Muscle of arm (tissue), 12 donors: ENCODE measurements around the gene NCOA3. TPM values are rescaled to one million over a fixed set of nuclear protein-coding genes. Genes with fewer than 3 reads are reported as not detected.

Source experiments
- DNase-seq: peaks from one replicate; pipeline ENCODE4 v3.0.0-alpha.2; 2013
- polyA plus RNA-seq, 12 donors: library from polyadenylated mRNA; unstranded; fragments of 120-200 nt; gene quantifications; one replicate each; pipeline ENCODE4 v1.2.1, GENCODE V29; 2013; ENCODE audit not compliant: insufficient read length in 12 of 12

The NCOA3 gene
- polyA plus RNA-seq, 12 donors: 12.4 to 26.2 (median 15.2) TPM; not detected in 1

- no peak for DNase-seq
Observed at GRCh38 chr20:47678536-47678935, 176.8 kb downstream of the NCOA3 start.

DNA sequence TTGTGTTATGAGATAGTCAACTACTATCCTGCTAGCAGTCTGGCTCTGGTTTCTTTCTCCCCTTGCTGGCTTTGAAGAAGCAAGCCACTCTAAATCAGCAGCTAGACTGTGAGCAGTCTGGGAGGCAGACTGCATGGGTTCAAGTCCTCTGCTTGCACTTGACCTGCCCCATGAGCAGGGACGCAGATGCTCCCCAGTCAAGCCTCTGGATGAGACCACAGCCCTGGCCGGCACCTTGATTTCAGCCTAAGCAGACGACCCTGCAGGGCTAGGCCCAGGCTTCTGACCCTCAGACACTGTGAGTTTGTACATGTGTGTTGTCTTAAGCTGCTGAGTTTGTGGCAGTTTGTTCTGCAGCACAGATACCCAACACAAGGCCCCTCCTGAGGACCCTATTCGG lies 177.8 kb downstream of the NCOA3 start:
- DNase-seq: no peak

- DNase-seq: no peak
Observed at GRCh38 chr20:47680804-47681529, 179.3 kb downstream of the NCOA3 start.

GRCh38 chr20:47682028-47682783 lies 180.5 kb downstream of the NCOA3 start:
- DNase-seq: peak; percentile 66

- no peak for DNase-seq
Observed at GRCh38 chr20:47682916-47683315, 181.2 kb downstream of the NCOA3 start.

- no peak for DNase-seq
Observed at GRCh38 chr20:47684306-47685080, 182.8 kb downstream of the NCOA3 start.

- DNase-seq: peak; percentile 69
Observed at GRCh38 chr20:47686545-47686944, 184.9 kb downstream of the NCOA3 start.

GRCh38 chr20:47687095-47687987 lies 185.7 kb downstream of the NCOA3 start:
- DNase-seq: no peak

DNA sequence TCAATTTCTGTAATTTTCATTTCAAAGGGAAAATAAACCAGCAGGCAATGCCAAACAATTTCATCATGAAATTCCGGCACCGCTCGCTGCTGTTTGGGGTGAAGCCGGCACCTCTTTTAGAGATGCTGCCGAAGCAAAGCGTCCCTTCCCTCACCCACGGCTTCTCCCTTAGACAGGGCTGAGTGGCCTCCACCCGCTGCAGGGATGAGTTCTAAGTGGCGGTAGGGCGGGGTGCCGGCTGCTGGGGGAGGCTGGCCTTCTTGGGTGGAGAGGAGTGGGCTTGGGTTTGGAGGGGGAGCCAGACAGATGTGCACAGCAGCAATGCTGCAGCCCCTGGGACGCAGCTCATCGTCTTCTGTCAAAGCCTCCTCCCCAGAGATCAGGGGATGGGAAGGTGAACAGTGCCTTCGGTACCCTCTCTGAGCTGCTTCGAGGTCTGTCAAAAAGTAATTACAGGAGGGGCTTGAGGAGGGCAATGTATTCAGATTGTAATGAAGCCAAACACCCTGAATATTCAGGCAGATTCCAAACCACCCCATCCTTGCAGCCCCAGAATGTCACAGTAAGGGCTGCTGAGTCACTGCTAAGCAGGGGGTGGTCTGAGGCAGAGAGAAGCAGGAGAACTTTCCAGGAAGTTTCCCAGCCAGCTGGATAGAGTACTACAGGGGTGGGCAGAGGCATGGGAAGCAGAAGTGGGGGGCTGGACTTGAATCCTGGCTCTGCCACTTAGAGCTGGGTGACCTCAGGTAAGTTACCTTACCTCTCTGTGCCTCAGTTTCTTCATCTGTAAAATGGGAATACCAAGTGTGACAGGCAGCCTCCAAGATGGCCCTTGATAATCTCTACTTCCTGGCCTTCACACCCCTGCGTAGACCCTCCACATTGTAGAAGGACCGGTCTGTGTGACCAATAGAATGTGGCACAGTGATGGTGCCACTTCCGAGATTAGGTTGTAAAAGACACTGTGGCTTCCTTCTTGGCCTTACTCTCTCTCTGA lies 187.0 kb downstream of the NCOA3 start:
- no peak for DNase-seq

- DNase-seq: no peak
Observed at GRCh38 chr20:47689731-47690130, 188.0 kb downstream of the NCOA3 start.

- no peak for DNase-seq
Observed at GRCh38 chr20:47691625-47692024, 189.9 kb downstream of the NCOA3 start.

DNA sequence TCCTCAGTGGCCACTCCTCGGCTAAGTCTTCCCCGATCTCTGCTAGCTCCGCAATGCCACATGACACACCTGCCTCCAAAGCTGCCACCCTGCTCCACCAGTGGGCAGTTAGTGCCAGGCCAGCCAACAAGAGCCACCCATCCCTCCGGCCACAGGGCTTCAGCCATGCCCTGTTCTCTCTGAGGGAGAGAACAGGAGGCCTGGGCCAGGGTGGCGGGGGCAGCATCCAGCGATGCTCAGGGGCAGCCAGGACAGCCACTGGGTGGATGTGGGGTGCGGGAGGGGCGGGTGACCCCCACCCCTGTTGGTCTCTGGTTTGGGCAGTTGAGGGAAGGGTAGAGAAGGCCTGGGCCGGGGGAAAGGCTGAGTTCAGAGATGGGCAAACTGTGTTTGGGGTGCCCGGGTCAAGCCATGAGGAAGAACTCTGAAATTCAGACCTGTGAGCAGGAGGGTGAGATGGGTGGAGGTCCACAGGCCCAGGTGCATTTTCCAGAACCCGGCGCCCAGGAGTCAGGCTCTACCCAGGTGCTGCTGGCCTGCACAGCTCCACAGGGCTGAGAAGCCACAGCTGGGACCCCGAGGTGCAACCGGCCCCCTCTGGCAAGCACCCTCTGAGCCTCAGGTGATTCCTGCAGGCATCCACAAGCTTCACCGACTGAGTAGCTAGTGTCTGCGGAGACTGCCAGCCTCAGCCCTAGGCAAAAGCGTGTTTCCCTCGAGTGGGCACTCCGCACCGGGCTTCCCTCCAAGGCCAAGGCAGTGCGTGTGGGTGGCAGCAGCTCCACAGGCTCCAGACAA lies 192.5 kb downstream of the NCOA3 start:
- DNase-seq: no peak

GRCh38 chr20:47696856-47697255 lies 195.2 kb downstream of the NCOA3 start:
- no peak for DNase-seq

GRCh38 chr20:47698142-47698541 lies 196.5 kb downstream of the NCOA3 start:
- DNase-seq: no peak

- DNase-seq: no peak
Observed at GRCh38 chr20:47699818-47700217, 198.1 kb downstream of the NCOA3 start.

DNA sequence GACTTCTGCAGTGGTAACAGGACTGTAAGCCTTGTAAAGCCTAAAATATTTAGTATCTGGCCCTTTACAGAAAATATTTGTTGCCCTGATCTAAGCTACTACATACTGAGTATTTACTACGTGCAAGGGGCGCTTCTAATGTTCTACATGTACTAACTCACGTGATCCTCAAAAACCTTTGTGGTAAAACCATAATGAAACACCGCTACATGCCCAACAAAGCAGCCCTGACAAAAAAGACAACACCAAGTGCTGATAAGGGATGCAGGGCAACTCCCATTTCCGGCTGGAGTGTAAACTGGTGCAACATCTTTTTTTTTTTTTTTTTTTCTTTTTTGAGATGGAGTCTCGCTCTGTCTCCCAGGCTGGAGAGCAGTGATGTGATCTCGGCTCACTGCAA lies 198.6 kb downstream of the NCOA3 start:
- DNase-seq: no peak

DNA sequence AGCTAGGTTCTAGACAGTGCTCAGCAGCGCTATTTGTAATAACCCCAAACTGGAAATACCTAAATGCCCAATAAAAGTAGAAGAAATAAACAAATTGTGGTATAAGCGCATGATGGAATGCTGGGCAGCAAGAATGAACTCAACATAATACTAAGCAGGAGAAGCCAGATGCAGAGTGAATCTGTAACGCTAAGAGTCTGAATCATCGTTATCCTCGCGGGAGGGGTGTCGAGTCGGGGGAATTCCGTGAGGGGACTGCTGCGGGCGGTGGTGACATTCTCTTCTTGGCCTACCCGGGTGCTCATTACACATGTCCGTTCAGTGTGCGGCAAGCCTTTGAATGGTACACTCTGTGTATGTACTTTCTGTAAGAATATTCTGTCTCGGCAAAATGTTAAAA lies 199.9 kb downstream of the NCOA3 start:
- no peak for DNase-seq

DNA sequence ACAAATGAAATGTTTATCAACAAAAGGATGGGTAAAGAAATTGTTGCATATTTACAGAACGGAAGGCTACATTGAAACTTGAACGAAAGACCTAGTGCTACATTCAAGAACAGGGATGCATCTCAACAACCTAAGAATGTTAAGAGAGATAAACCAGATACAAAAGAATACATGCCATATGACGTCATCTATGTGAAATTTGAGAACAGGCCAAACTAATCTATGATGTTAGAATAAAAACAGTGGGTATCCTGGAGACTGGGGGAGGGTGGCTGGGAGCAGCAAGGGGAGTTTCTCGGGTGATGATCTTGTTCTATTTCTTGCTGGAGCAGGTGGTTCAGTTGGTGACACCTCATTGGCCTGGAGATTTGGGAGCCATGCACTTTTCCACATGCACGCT lies 202.1 kb downstream of the NCOA3 start:
- no peak for DNase-seq

DNA sequence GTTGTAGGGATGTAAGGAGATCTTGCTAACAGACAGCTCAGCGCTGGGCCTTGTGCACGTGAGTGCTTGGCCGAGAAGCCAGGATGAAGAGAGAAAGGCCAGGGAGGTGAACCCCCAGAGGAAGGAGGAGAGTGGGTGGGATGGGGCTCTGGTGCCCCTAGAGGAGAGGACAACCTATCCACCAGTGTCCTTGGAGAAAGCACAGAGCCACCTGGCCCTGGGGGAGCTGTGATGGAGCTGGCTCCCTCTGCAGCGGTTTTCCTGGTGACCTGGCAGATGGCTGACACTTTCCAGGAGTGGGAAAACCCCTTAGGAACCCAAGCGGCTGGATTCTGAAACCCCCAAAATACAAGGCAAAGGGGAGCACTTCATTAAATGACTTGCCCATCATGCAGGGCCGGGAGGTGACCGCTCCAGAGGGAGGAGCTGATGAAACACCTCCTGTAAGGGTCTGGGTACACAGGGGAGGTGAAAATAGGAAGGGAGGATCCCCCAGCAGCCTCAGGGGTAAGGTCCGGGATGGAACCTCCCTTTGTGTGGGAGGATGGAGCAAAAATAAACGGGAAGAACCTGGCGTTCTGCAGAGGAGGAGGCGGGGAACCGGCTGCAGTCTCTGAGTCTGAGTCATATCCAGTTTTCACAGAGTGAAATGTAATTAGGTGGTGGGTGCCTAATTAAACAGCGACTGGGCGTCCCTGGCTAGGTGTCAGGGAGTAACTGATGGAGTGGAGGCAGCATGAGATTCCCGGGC lies 203.2 kb downstream of the NCOA3 start:
- no peak for DNase-seq
